ENCODE data around the gene TECPR2. TPM values are rescaled to one million over a fixed set of nuclear protein-coding genes. Genes with fewer than 3 reads are reported as not detected.

The TECPR2 gene
- total RNA-seq, 3 donors from 2014 or later, result 19.8 to 25.2 (median 19.9) TPM

GRCh38 chr14:102525929-102526497, 163.3 kb downstream of the TECPR2 start:
- H3K4me3 ChIP-seq, result no peak overlapping the region
- H3K27me3 ChIP-seq, result no peaks in the 10 kb centered on the region
- intact Hi-C loops (cut with DNase I; ENCODE audit: low total_unique reads), result no loop called here
- no peak overlapping the region for H3K27ac ChIP-seq
- no peaks in the 10 kb centered on the region for H3K4me1 ChIP-seq
- no peak for DNase-seq (ENCODE audit: low spot score in 2 of 2)
- H3K36me3 ChIP-seq, result no peaks in the 10 kb centered on the region
- H3K9me3 ChIP-seq, result no peaks in the 10 kb centered on the region
- no peak for TF ChIP-seq POLR2A (IDR thresholded peaks at IDR 0.05)
- TF ChIP-seq POLR2AphosphoS5 (IDR thresholded peaks at IDR 0.05), result no peak
- no peak for TF ChIP-seq CTCF (IDR thresholded peaks at IDR 0.05)

GRCh38 chr14:102528431-102529170, 165.9 kb downstream of the TECPR2 start:
- Histone ChIP-seq H3K36me3 (no peaks in the 10 kb centered on the region), H3K27me3 (no peaks in the 10 kb centered on the region), H3K4me3 (no peak overlapping the region), H3K27ac (no peak overlapping the region), H3K9me3 (no peaks in the 10 kb centered on the region), H3K4me1 (no peaks in the 10 kb centered on the region)
- no peak for DNase-seq (ENCODE audit: low spot score in 2 of 2)
- TF ChIP-seq POLR2A (IDR thresholded peaks at IDR 0.05), result no peak
- TF ChIP-seq POLR2AphosphoS5 (IDR thresholded peaks at IDR 0.05), result no peak
- TF ChIP-seq CTCF (IDR thresholded peaks at IDR 0.05), result no peak
- intact Hi-C loops (cut with DNase I; ENCODE audit: low total_unique reads), result no loop called here

DNA sequence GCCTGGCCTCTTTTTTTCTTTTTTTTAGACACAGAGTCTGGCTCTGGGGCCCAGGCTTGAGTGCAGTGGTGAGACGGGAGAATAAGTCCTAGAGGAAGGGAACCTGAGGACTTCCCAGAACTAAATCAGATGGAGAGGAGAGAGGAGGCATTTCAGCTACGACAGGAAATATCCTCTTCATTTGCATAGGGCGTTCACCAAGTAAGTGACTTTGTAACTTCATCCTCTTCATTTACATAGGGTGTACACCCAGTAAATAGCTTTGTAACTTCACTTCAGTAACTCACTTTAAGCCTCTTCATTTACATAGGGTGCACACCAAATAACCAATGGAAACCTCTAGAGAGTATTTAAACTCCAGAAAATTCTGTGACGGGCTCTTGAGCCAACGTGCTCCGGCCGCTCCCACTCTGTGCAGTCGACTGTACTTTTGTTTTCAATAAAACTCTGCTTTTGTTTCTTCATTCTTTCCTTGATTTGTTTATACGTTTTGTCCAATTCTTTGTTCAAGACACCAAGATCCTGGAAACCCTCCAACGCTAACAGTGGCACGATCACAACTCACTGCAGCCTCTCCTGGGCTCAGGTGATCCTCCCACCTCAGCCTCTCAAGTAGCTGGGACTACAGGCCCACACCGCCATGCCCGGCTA, 168.2 kb downstream of the TECPR2 start:
- DNase-seq (ENCODE audit: low spot score in 2 of 2), result no peak
- Histone ChIP-seq H3K9me3 (no peaks in the 10 kb centered on the region), H3K36me3 (no peaks in the 10 kb centered on the region), H3K4me3 (no peak overlapping the region), H3K4me1 (no peaks in the 10 kb centered on the region), H3K27me3 (no peaks in the 10 kb centered on the region), H3K27ac (no peak overlapping the region)
- TF ChIP-seq CTCF (IDR thresholded peaks at IDR 0.05) (no peak), POLR2A (IDR thresholded peaks at IDR 0.05) (no peak), POLR2AphosphoS5 (IDR thresholded peaks at IDR 0.05) (no peak)
- intact Hi-C loops (cut with DNase I; ENCODE audit: low total_unique reads), result loop anchor here (5.0 kb wide), 1 partner anchor 436 kb away; no protein-coding TSS in a partner anchor

DNA sequence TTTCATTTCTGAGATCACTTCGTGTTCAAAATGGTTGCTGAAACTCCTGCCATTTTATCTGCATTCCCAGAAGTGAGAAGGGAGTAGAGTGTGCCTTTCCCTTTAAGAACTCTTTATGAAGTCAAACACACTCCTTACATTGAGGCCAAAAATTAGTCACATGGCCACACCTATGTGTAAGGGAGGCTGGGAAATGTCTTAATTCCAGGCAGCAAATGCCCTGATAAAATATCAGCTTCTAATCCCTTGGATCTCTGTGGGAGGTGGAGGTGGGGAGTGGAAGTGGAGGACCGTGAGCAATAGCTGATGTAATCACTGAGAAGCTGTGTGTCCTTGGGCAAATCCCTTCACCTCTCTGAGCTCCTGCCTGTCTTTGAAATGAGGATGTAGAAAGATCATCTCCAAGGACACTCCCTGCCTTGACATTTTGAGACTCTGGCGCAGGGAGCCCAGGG, 169.5 kb downstream of the TECPR2 start:
- no peak for DNase-seq (ENCODE audit: low spot score in 2 of 2)
- no peak overlapping the region for H3K27ac ChIP-seq
- intact Hi-C loops (cut with DNase I; ENCODE audit: low total_unique reads), result loop anchor here (5.0 kb wide), 1 partner anchor 435 kb away; no protein-coding TSS in a partner anchor
- H3K27me3 ChIP-seq, result no peaks in the 10 kb centered on the region
- H3K4me3 ChIP-seq, result no peak overlapping the region
- H3K4me1 ChIP-seq, result no peaks in the 10 kb centered on the region
- TF ChIP-seq POLR2AphosphoS5 (IDR thresholded peaks at IDR 0.05) (no peak), CTCF (IDR thresholded peaks at IDR 0.05) (no peak), POLR2A (IDR thresholded peaks at IDR 0.05) (no peak)
- H3K36me3 ChIP-seq, result no peaks in the 10 kb centered on the region
- H3K9me3 ChIP-seq, result no peaks in the 10 kb centered on the region

All from breast epithelium (tissue), 4 donors.